ENCODE measurements around the gene BMPER. TPM values are rescaled to one million over a fixed set of nuclear protein-coding genes. Genes with fewer than 3 reads are reported as not detected.

Gene BMPER
- total and polyA plus RNA-seq, 2 of the 8 experiments (the other 6 are each of a cell fraction or from before 2014, with no cell fraction given) = 0.33 to 0.69 TPM

GRCh38 chr7:34059136-34059828 is 153.9 kb downstream of the BMPER start (continued):
- TF ChIP-seq NANOG (IDR thresholded peaks at IDR 0.05; ENCODE audit: insufficient read depth, low read depth, low read length, poor library complexity, severe bottlenecking) (no peak), SUZ12 (IDR thresholded peaks at IDR 0.05; ENCODE audit: low read length) (no peak), SP2 (IDR thresholded peaks at IDR 0.05; ENCODE audit: low read length) (no peak)

All from H1 (cell line).